ENCODE results near the gene SART1. TPM values are rescaled to one million over a fixed set of nuclear protein-coding genes. Genes with fewer than 3 reads are reported as not detected.
"Not testable (repeated sequence)": the region's sequence is repeated elsewhere in the genome, so short reads cannot be mapped to it uniquely, and the experiment has no call there.

The SART1 gene
- total and polyA plus RNA-seq, 10 donors, result 26.6 to 117 (median 61.9) TPM

GRCh38 chr11:66020212-66020611, 58.7 kb downstream of the SART1 start:
- intact Hi-C loops (cut with DNase I; ENCODE audit: low total_unique reads), result no loop called here
- WGBS, 5 donors, result 71 to 77% (median 71%) methylated on average over 8 of the region's 8 CpGs
- no peak overlapping the region for H3K4me3 ChIP-seq
- peak overlapping the region in 1 of 8 donors; percentile 51 for H3K27ac ChIP-seq
- peaks cover 0 to 19% (median 4%) of the 10 kb centered on the region in 7 donors for H3K27me3 ChIP-seq (replicated peaks in 1 of 7)
- no peak for DNase-seq
- H3K4me1 ChIP-seq, result peaks cover 6 to 37% (median 20%) of the 10 kb centered on the region in 6 donors
- H3K36me3 ChIP-seq, result no peaks in the 10 kb centered on the region
- no peak for TF ChIP-seq POLR2AphosphoS5 (IDR thresholded peaks at IDR 0.05)
- TF ChIP-seq, protein P1, sequence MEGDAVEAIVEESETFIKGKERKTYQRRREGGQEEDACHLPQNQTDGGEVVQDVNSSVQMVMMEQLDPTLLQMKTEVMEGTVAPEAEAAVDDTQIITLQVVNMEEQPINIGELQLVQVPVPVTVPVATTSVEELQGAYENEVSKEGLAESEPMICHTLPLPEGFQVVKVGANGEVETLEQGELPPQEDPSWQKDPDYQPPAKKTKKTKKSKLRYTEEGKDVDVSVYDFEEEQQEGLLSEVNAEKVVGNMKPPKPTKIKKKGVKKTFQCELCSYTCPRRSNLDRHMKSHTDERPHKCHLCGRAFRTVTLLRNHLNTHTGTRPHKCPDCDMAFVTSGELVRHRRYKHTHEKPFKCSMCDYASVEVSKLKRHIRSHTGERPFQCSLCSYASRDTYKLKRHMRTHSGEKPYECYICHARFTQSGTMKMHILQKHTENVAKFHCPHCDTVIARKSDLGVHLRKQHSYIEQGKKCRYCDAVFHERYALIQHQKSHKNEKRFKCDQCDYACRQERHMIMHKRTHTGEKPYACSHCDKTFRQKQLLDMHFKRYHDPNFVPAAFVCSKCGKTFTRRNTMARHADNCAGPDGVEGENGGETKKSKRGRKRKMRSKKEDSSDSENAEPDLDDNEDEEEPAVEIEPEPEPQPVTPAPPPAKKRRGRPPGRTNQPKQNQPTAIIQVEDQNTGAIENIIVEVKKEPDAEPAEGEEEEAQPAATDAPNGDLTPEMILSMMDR (IDR thresholded peaks at IDR 0.05 in 8 of 11, conservative IDR thresholded peaks at IDR 0.05 in 3 of 11), result no peak
- TF ChIP-seq POLR2A (IDR thresholded peaks at IDR 0.05), result no peak
- no peaks in the 10 kb centered on the region for H3K9me3 ChIP-seq

DNA sequence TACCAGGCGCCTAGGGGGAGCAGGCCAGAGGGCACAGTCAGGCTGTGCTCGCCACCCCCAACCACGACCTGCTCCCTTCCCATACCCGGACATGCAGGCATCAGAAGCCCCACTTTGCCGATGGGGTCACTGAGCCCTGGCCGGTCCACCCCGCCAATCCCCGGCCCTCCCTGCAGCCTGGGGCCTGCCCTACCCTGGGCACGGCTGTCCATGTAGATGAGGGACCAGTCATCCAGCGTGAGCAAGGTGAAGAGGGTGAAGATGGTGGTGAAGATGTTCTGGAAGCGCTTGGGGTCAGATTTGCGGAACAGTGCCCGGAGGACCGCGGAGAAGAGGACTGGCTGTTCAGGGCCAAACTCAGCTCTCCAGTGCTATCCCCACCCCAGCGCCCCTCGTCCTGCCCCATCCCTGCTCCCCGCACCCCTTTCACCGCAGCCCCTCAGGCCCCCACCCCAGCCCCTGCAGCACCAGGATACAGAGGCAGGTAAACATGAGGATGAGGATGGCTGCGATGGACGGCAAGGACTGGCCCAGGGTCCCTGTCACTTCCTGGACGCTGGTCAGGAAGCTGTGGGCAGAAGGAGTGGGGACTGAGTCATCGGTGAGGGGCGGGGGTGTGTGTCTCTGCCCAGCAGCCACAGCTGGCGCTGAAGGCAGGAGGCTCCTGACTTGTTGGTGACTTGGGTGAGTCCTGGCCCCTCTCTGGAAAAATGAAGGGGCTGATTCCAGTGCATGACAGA, 59.3 kb downstream of the SART1 start:
- H3K36me3 ChIP-seq, result no peaks in the 10 kb centered on the region
- H3K4me3 ChIP-seq, result peak overlapping the region in 1 of 8 donors; percentile 27
- peak overlapping the region in 3 of 8 donors; percentile 19 to 62 (median 51) for H3K27ac ChIP-seq
- intact Hi-C loops (cut with DNase I; ENCODE audit: low total_unique reads), result no loop called here
- TF ChIP-seq POLR2A (IDR thresholded peaks at IDR 0.05), result no peak
- TF ChIP-seq, protein P1 (IDR thresholded peaks at IDR 0.05 in 8 of 11, conservative IDR thresholded peaks at IDR 0.05 in 3 of 11), result peak in 1 of 11 experiments; percentile 3
- TF ChIP-seq POLR2AphosphoS5 (IDR thresholded peaks at IDR 0.05), result peak in 2 of 3 donors; percentile 48 to 68
- no peaks in the 10 kb centered on the region for H3K9me3 ChIP-seq
- peaks cover 0 to 19% (median 4%) of the 10 kb centered on the region in 7 donors for H3K27me3 ChIP-seq (replicated peaks in 1 of 7)
- H3K4me1 ChIP-seq, result peaks cover 6 to 33% (median 20%) of the 10 kb centered on the region in 6 donors
- peak; percentile 84 for DNase-seq
- WGBS, 5 donors, result 67 to 74% (median 71%) methylated on average over 21 to 25 of the region's 25 CpGs

DNA sequence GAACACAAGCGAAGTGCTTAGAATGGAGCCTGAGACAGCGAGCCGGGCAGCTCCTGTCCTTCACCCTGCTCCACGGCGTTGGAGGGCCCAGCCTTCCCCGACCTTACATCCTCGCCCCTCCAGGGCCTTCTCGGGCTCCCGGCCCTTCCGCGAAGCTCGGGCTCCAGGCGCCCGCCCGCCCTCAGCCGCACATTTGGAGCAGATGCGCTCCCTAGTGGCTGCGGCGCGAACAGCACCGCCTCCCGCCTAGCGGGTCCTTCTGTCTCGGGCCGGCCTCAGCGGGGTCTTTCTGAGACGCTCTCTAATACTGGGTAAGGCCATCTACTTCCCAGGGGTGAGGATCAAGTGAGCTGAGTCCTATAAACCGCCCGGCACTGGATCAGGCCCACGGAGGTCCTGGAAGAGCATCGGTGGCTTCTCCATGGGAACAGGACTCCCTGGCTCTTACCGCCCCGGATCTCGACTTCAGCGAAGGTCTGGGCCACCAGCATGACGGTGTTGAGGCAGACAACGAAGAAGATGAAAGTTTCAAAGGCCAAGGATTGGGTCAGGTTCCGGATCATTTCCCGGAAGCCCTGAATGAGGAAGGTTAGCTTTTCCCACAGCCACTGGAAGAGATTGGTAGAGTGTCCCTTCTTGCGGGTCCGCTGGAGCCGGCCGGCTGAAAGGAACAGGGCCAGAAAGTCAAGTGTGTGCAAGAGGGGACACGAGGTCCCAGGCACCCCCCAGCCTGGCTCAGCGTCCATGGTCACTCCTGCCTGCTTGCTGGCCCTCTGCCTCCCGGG, 61.1 kb downstream of the SART1 start:
- intact Hi-C loops (cut with DNase I; ENCODE audit: low total_unique reads), result no loop called here
- Histone ChIP-seq H3K4me1 (peaks cover 6 to 33% (median 20%) of the 10 kb centered on the region in 6 donors), H3K36me3 (no peaks in the 10 kb centered on the region), H3K4me3 (peak overlapping the region in 4 of 8 donors; percentile 1 to 48 (median 14)), H3K27ac (no peak overlapping the region), H3K9me3 (no peaks in the 10 kb centered on the region), H3K27me3 (replicated peaks in 1 of 7) (peaks cover 0 to 19% (median 4%) of the 10 kb centered on the region in 7 donors)
- TF ChIP-seq, protein P1 (IDR thresholded peaks at IDR 0.05 in 8 of 11, conservative IDR thresholded peaks at IDR 0.05 in 3 of 11), result peak; percentile 85 to 98 (median 95)
- TF ChIP-seq POLR2AphosphoS5 (IDR thresholded peaks at IDR 0.05) (peak; percentile 47 to 79 (median 57)), POLR2A (IDR thresholded peaks at IDR 0.05) (no peak)
- WGBS, 5 donors, result 15 to 22% (median 19%) methylated on average over 37 to 46 of the region's 46 CpGs
- peak; percentile 93 for DNase-seq

GRCh38 chr11:66023186-66023440, 61.6 kb downstream of the SART1 start:
- peaks cover 6 to 33% (median 20%) of the 10 kb centered on the region in 6 donors for H3K4me1 ChIP-seq
- DNase-seq; intact Hi-C loops (cut with DNase I; ENCODE audit: low total_unique reads); H3K4me3 ChIP-seq; H3K27ac ChIP-seq; H3K9me3 ChIP-seq; H3K36me3 ChIP-seq: not testable (repeated sequence)
- peaks cover 0 to 19% (median 4%) of the 10 kb centered on the region in 7 donors for H3K27me3 ChIP-seq (replicated peaks in 1 of 7)
- 66 to 86% (median 69%) methylated on average over 5 of the region's 5 CpGs for WGBS, 5 donors

Data from spleen (tissue), 11 donors.